Measurements from ENCODE around the gene COMMD9.

DNA sequence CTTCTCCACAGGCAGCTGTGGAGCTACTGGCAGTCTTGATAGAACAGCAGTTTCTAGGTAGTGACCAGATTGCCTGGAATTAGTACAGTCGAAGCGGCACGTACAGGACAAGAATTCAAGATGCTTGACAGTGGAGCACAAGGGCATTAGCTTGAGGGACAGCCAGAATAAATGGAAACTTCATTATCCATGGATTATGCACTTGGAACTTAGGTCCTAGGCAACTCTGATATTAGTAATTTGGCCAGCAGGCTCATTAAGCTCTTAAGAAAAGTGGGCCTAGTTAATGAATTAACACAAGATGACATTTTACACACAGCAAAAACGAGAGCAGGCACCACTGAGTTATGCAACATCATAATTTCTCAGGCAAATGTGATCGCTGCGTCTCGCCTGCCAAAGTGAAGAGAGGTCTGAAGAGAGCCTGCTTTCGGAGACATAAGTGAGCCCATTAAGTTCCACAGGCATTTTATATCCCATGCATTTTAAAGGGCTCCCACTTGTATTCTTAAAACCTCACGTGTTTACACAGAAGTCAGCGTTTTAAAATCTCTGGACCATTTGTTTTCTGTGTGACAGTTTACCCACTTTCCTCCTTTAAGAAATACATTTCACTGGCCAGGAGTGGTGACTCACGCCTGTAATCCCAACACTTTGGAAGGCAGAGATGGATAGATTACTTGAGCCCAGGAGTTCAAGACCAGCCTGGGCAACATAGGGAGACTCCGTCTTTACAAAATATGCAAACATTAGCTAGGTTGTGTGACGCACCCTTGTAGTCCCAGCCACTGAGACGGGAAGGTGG is 66.2 kb downstream of the COMMD9 start:
- TF ChIP-seq POLR2A (IDR thresholded peaks at IDR 0.05) = no peak
- TF ChIP-seq POLR2AphosphoS5 (IDR thresholded peaks at IDR 0.05) = no peak
- TF ChIP-seq, protein P1, sequence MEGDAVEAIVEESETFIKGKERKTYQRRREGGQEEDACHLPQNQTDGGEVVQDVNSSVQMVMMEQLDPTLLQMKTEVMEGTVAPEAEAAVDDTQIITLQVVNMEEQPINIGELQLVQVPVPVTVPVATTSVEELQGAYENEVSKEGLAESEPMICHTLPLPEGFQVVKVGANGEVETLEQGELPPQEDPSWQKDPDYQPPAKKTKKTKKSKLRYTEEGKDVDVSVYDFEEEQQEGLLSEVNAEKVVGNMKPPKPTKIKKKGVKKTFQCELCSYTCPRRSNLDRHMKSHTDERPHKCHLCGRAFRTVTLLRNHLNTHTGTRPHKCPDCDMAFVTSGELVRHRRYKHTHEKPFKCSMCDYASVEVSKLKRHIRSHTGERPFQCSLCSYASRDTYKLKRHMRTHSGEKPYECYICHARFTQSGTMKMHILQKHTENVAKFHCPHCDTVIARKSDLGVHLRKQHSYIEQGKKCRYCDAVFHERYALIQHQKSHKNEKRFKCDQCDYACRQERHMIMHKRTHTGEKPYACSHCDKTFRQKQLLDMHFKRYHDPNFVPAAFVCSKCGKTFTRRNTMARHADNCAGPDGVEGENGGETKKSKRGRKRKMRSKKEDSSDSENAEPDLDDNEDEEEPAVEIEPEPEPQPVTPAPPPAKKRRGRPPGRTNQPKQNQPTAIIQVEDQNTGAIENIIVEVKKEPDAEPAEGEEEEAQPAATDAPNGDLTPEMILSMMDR (IDR thresholded peaks at IDR 0.05) = no peak
- no peak for TF ChIP-seq EP300 (IDR thresholded peaks at IDR 0.05)

All from upper lobe of left lung (tissue), 4 donors.